ENCODE measurements around the gene GLA. TPM values are rescaled to one million over a fixed set of nuclear protein-coding genes. Genes with fewer than 3 reads are reported as not detected.

Gene GLA
- total and polyA plus RNA-seq, 2 of the 4 experiments (the other 2 are of a cell fraction): 27.9 to 38.7 TPM

GRCh38 chrX:101385795-101386541, 21.8 kb downstream of the GLA start, which contains the start of gene BTK:
Gene BTK (minus strand): TSS chrX:101386191. CDS start chrX:101375284, 10,907 bp downstream.
- Histone ChIP-seq H2AK5ac (ENCODE audit: low read depth, low read length) (no peak within 1 kb of the TSS), H4K8ac (ENCODE audit: low read depth in 2 of 2, low read length in 2 of 2) (no peak within 1 kb of the TSS), H3K36me3 (ENCODE audit: control insufficient read depth, insufficient read depth, low read length) (no peaks in the 10 kb centered on the region), H2AFZ (replicated peaks; ENCODE audit: low read length, poor library complexity) (no peak within 1 kb of the TSS), H2AK9ac (replicated peaks; ENCODE audit: low read depth, low read length, poor library complexity) (no peak within 1 kb of the TSS), H3K9me3 (ENCODE audit: control insufficient read depth, insufficient read depth, low read length) (no peaks in the 10 kb centered on the region), H3K9ac (ENCODE audit: low read depth, low read length) (no peak within 1 kb of the TSS), H4K20me1 (ENCODE audit: insufficient read depth, low read length) (no peaks in the 10 kb centered on the region), H2BK20ac (ENCODE audit: low read depth, low read length) (no peak within 1 kb of the TSS), H4K91ac (ENCODE audit: insufficient read depth, low read depth, low read length) (no peak within 1 kb of the TSS), H3K4me3 (ENCODE audit: insufficient read depth, low read depth, low read length) (no peak within 1 kb of the TSS), H2BK5ac (ENCODE audit: low read depth, low read length, poor library complexity, severe bottlenecking) (no peak within 1 kb of the TSS), H3K14ac (replicated peaks; ENCODE audit: low read depth, low read length) (no peak within 1 kb of the TSS), H2BK15ac (ENCODE audit: low read depth, low read length) (no peak within 1 kb of the TSS), H3K56ac (ENCODE audit: extremely low read depth, insufficient read depth, low read length) (no peak within 1 kb of the TSS), H3K9me1 (ENCODE audit: insufficient read depth, low read length) (peaks cover 4% of the 10 kb centered on the region), H3K23ac (ENCODE audit: low read depth, low read length) (no peak within 1 kb of the TSS), H3K27me3 (ENCODE audit: control insufficient read depth, insufficient read depth, low read length) (peaks cover 16% of the 10 kb centered on the region), H3K4ac (ENCODE audit: low read depth, low read length) (no peak within 1 kb of the TSS), H3K27ac (ENCODE audit: insufficient read depth, low read length) (no peak within 1 kb of the TSS), H3K4me1 (ENCODE audit: control insufficient read depth, insufficient read depth, low read length) (no peaks in the 10 kb centered on the region), H3K79me1 (ENCODE audit: low read depth in 1 of 2, low read length in 2 of 2) (peaks cover 0 to 1% of the 10 kb centered on the region in 2 experiments; a peak in 1 of 4 replicates), H3K18ac (ENCODE audit: low read depth, low read length) (no peak within 1 kb of the TSS), H3K4me2 (ENCODE audit: low read depth, low read length) (no peak within 1 kb of the TSS), H2BK120ac (ENCODE audit: low read depth, low read length) (no peak within 1 kb of the TSS), H4K5ac (ENCODE audit: low read depth, low read length) (no peak within 1 kb of the TSS)
- POLR2A ChIA-PET (ENCODE audit: unreplicated experiment): no interaction called here
- no TSS peak for BruUV-seq (replicated peaks)
- DNase-seq (no peak), ATAC-seq (ENCODE audit: low read depth) (no peak)
- in situ Hi-C loops (cut with MboI; ENCODE audit: low sequenced_read_pairs): no loop called here
- intact Hi-C loops (cut with micrococcal nuclease): no loop called here
- 60% methylated on average over 2 of the region's 9 CpGs; no CpG with 5 or more reads in 1 of the 2 experiments for WGBS, 2 experiments (ENCODE audit: extremely low coverage in 2 of 2, insufficient read length in 1 of 2)
- TF ChIP-seq MXI1 (IDR thresholded peaks at IDR 0.05; ENCODE audit: borderline replicate concordance, low read depth, low read length) (no peak), ELK1 (IDR thresholded peaks at IDR 0.05; ENCODE audit: borderline replicate concordance, low read depth, low read length) (no peak), MAZ (IDR thresholded peaks at IDR 0.05; ENCODE audit: borderline replicate concordance, low read depth, low read length) (no peak), NFE2L2 (IDR thresholded peaks at IDR 0.05; ENCODE audit: low read depth, low read length) (no peak), USF2 (IDR thresholded peaks at IDR 0.05; ENCODE audit: low read depth, low read length) (no peak), RAD21 (IDR thresholded peaks at IDR 0.05; ENCODE audit: low read length) (no peak), RFX5 (IDR thresholded peaks at IDR 0.05; ENCODE audit: low read depth, low read length) (no peak), CEBPB (IDR thresholded peaks at IDR 0.05; ENCODE audit: low read depth, low read length) (no peak)
- dilution Hi-C loops (cut with HindIII; ENCODE audit: low sequenced_read_pairs, unreplicated experiment): no loop called here
- CTCF ChIA-PET: no interaction called here
